Measurements from ENCODE around the gene PDZK1. TPM values are rescaled to one million over a fixed set of nuclear protein-coding genes. Genes with fewer than 3 reads are reported as not detected.

PDZK1 gene
- total RNA-seq, 4 donors from 2014 or later: 0.20 TPM; not detected in 3

DNA sequence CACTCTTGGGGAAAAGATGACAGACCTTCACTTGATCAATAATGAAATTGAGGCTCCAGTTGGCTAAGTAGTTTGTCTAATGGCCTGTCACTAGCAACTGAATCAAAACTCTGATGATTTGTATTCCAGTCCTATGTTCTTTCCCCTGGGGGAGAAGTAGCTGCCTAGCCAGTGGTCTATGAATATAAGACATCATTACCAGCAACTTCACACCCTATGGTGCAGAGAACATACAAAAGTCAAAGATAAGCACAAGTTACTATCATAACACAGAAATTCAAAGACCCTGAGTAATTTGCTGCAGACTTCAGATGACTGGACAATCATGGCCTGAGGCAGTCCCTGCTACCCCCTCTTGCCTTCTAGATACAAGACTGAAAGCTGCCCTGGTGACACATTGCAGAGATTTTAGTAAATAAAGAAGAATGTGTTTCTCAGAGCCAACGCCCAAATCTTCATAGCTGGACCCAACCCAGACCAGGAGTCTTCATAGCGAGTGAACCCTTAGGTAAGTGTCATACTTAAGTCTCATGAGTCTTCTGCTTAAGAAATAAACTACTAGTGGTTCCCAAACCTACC lies 993 bp downstream of the PDZK1 start:
- Histone ChIP-seq H3K27me3 (no peaks in the 10 kb centered on the region), H3K27ac (no peak overlapping the region), H3K36me3 (no peaks in the 10 kb centered on the region), H3K4me3 (no peak overlapping the region), H3K9me3 (no peaks in the 10 kb centered on the region), H3K4me1 (no peaks in the 10 kb centered on the region)
- 70 to 74% methylated on average over 2 of the region's 2 CpGs for WGBS, 2 donors
- no peak for DNase-seq (ENCODE audit: low spot score in 2 of 2)
- no peak for TF ChIP-seq EP300 (IDR thresholded peaks at IDR 0.05)
- TF ChIP-seq CTCF (IDR thresholded peaks at IDR 0.05): no peak

DNA sequence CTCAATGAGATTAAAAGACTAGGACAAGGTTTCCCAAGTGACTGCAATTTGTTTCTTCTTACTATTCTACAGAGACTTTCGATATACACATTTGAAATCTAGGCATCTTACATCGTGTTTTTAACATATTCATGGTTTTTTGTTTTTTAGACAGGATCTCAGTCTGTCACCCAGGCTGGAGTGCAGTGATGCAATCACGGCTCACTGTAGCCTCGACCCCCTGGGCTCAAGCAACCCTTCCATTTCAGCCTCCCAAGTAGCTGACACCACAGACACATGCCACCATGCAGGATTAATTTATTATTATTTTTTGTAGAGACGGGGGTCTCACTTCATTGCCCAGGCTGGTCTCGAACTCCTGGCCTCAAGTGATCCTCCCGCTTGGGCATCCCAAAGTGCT lies 1.5 kb downstream of the PDZK1 start:
- no peaks in the 10 kb centered on the region for H3K36me3 ChIP-seq
- no peaks in the 10 kb centered on the region for H3K9me3 ChIP-seq
- H3K27me3 ChIP-seq: no peaks in the 10 kb centered on the region
- WGBS, 2 donors: 90% methylated on average over 7 of the region's 7 CpGs
- no peaks in the 10 kb centered on the region for H3K4me1 ChIP-seq
- TF ChIP-seq EP300 (IDR thresholded peaks at IDR 0.05) (no peak), POLR2A (IDR thresholded peaks at IDR 0.05) (no peak), CTCF (IDR thresholded peaks at IDR 0.05) (no peak)
- no peak overlapping the region for H3K27ac ChIP-seq
- DNase-seq (ENCODE audit: low spot score in 2 of 2): no peak
- H3K4me3 ChIP-seq: no peak overlapping the region

DNA sequence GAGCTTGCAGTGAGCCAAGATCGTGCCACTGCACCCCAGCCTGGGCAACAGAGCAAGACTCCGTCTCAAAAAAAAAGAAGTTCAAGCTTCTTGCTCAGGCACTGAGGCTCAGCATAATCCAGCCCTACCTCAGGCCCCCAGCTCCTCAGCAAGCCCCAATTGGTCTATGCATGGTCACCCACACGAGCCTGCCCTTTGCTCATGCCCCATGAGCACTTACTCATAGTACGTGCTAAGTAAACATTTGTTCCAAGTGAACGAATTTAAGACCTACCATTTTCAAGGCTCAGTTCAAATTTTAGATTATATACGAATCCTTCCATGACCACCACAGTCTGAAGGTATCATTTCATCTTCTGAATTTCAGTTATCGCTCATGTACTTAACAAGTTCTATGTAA lies 4.3 kb downstream of the PDZK1 start:
- Histone ChIP-seq H3K9me3 (no peaks in the 10 kb centered on the region), H3K4me3 (no peak overlapping the region), H3K36me3 (no peaks in the 10 kb centered on the region), H3K4me1 (no peaks in the 10 kb centered on the region), H3K27me3 (no peaks in the 10 kb centered on the region), H3K27ac (no peak overlapping the region)
- DNase-seq (ENCODE audit: low spot score in 2 of 2): no peak
- TF ChIP-seq POLR2A (IDR thresholded peaks at IDR 0.05) (no peak), EP300 (IDR thresholded peaks at IDR 0.05) (no peak), CTCF (IDR thresholded peaks at IDR 0.05) (no peak)
- WGBS, 2 donors: 87 to 89% methylated on average over 7 of the region's 7 CpGs

- no peak for DNase-seq (ENCODE audit: low spot score in 2 of 2)
- Histone ChIP-seq H3K4me3 (no peak overlapping the region), H3K27ac (no peak overlapping the region), H3K9me3 (no peaks in the 10 kb centered on the region), H3K27me3 (no peaks in the 10 kb centered on the region), H3K4me1 (no peaks in the 10 kb centered on the region), H3K36me3 (no peaks in the 10 kb centered on the region)
- WGBS, 2 donors: 71 to 73% methylated on average over 2 of the region's 2 CpGs
- TF ChIP-seq EP300 (IDR thresholded peaks at IDR 0.05): no peak
- TF ChIP-seq POLR2A (IDR thresholded peaks at IDR 0.05): no peak
- TF ChIP-seq CTCF (IDR thresholded peaks at IDR 0.05): no peak
Measured at GRCh38 chr1:145702052-145702451, 5.1 kb downstream of the PDZK1 start.

GRCh38 chr1:145701306-145701862 lies 5.8 kb downstream of the PDZK1 start:
- Histone ChIP-seq H3K36me3 (no peaks in the 10 kb centered on the region), H3K27me3 (no peaks in the 10 kb centered on the region), H3K4me1 (no peaks in the 10 kb centered on the region), H3K9me3 (no peaks in the 10 kb centered on the region), H3K27ac (no peak overlapping the region), H3K4me3 (no peak overlapping the region)
- WGBS, 2 donors: 40 to 51% methylated on average over 2 of the region's 2 CpGs
- DNase-seq (ENCODE audit: low spot score in 2 of 2): no peak
- TF ChIP-seq CTCF (IDR thresholded peaks at IDR 0.05) (no peak), POLR2A (IDR thresholded peaks at IDR 0.05) (no peak), EP300 (IDR thresholded peaks at IDR 0.05) (no peak)
